PC-3 (cell line): Measurements from ENCODE around the gene GBX1.

Source experiments
- EZH2 ChIP-seq: fragments of 300-600 bp; sonication (generic); IDR thresholded peaks from one replicate; pipeline ENCODE4 v1.6.1; 2017; ENCODE audit warnings: antibody characterized with exemption, mild to moderate bottlenecking, low read length; ENCODE audit not compliant: unreplicated experiment
- TF ChIP-seq, protein P1 (sequence below): fragments of 300-600 bp; sonication (generic); conservative IDR thresholded peaks from 2 replicates; pipeline ENCODE4 v1.5.1; 2017; ENCODE audit warnings: antibody characterized with exemption, low read depth, mild to moderate bottlenecking, low read length

- TF ChIP-seq, protein P1, sequence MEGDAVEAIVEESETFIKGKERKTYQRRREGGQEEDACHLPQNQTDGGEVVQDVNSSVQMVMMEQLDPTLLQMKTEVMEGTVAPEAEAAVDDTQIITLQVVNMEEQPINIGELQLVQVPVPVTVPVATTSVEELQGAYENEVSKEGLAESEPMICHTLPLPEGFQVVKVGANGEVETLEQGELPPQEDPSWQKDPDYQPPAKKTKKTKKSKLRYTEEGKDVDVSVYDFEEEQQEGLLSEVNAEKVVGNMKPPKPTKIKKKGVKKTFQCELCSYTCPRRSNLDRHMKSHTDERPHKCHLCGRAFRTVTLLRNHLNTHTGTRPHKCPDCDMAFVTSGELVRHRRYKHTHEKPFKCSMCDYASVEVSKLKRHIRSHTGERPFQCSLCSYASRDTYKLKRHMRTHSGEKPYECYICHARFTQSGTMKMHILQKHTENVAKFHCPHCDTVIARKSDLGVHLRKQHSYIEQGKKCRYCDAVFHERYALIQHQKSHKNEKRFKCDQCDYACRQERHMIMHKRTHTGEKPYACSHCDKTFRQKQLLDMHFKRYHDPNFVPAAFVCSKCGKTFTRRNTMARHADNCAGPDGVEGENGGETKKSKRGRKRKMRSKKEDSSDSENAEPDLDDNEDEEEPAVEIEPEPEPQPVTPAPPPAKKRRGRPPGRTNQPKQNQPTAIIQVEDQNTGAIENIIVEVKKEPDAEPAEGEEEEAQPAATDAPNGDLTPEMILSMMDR = no peak
- no peak for TF ChIP-seq EZH2
Measured at GRCh38 chr7:151099486-151100211, 67.8 kb downstream of the GBX1 start.
